SH-SY5Y (cell line): ENCODE data around the gene QPCTL.

Source experiments
- GATA2 ChIP-seq: IDR thresholded peaks from 2 replicates; pipeline ENCODE4 v1.6.1; 2011; ENCODE audit warnings: mild to moderate bottlenecking, low read depth, low read length
- GATA3 ChIP-seq: IDR thresholded peaks from 2 replicates; pipeline ENCODE4 v1.6.1; 2011; ENCODE audit warnings: low read depth, mild to moderate bottlenecking, low read length, moderate library complexity

GRCh38 chr19:45687599-45687998, 4.9 kb upstream of the QPCTL start:
- TF ChIP-seq GATA3 (no peak), GATA2 (no peak)
